H1 (cell line): ENCODE results near the gene TBC1D32. TPM values are rescaled to one million over a fixed set of nuclear protein-coding genes. Genes with fewer than 3 reads are reported as not detected.

ENCODE experiments used
- CTCF ChIA-PET: fragments of 300-600 bp; sonication (Branson Sonifier 250); formaldehyde crosslinking; loops from one replicate; lab custom pipeline; 2021; ENCODE audit not compliant: partially characterized antibody; lab: Charles Lee
- POLR2A ChIA-PET: fragments of 300-600 bp; sonication (Branson Sonifier 250); formaldehyde crosslinking; loops from one replicate; lab custom pipeline; 2021; ENCODE audit warnings: inconsistent platforms; ENCODE audit not compliant: partially characterized antibody; lab: Charles Lee
- DNase-seq, 2 experiments: peaks; one replicate each; pipeline versions ENCODE4 v3.0.0 to v3.0.0-alpha.2; 2010 to 2022; ENCODE audit warnings: low spot score in 2 of 2, low read depth in 1 of 2, mixed read lengths in 1 of 2
- FAIRE-seq: peaks from 2 replicates; lab custom pipeline; 2011; peaks lifted over from hg19 to GRCh38; lab: Jason Lieb, UNC
- H2AFZ ChIP-seq: 2 replicates; pipeline ENCODE4 v1.8.1; 2012; ENCODE audit warnings: low read length, inconsistent platforms
- H2AK5ac ChIP-seq: 2 replicates; pipeline ENCODE4 v1.6.1; 2013; ENCODE audit warnings: low read depth, low read length
- H2BK120ac ChIP-seq: replicated peaks from 2 replicates; pipeline ENCODE3; 2013; ENCODE audit warnings: low read depth, low read length, inconsistent platforms
- H2BK12ac ChIP-seq: 2 replicates; pipeline ENCODE4 v1.6.1; 2013; ENCODE audit warnings: low read depth, low read length
- H2BK15ac ChIP-seq: 2 replicates; pipeline ENCODE4 v1.6.1; 2013; ENCODE audit warnings: low read length
- H2BK20ac ChIP-seq: 2 replicates; pipeline ENCODE4 v1.6.1; 2013; ENCODE audit warnings: low read length
- H2BK5ac ChIP-seq: 2 replicates; pipeline ENCODE4 v1.6.1; 2013; ENCODE audit warnings: low read depth, low read length
- H3K14ac ChIP-seq: 2 replicates; pipeline ENCODE4 v1.6.1; 2013; ENCODE audit warnings: inconsistent platforms; ENCODE audit not compliant: insufficient read length
- H3K18ac ChIP-seq: 2 replicates; pipeline ENCODE4 v1.6.1; 2013; ENCODE audit warnings: low read length; ENCODE audit errors: extremely low read depth
- H3K23ac ChIP-seq: 2 replicates; pipeline ENCODE4 v1.6.1; 2013; ENCODE audit warnings: inconsistent platforms; ENCODE audit not compliant: insufficient read length
- H3K23me2 ChIP-seq: 2 replicates; pipeline ENCODE4 v1.6.1; 2013; ENCODE audit warnings: low read depth, low read length
- H3K27ac ChIP-seq: 2 replicates; pipeline ENCODE4 v1.6.1; 2011; ENCODE audit warnings: low read depth, low read length, inconsistent platforms
- H3K27me3 ChIP-seq, 4 experiments: replicated peaks in 1 of 4; 1 replicate in 1 of 4; 2 replicates in 3 of 4; pipeline versions ENCODE4 v1.6.1 to v1.8.1; 2011 to 2013; ENCODE audit warnings: low read length in 3 of 4, mild to moderate bottlenecking in 3 of 4, inconsistent platforms in 2 of 4, mixed read lengths in 2 of 4, moderate library complexity in 1 of 4; ENCODE audit not compliant: control insufficient read depth in 3 of 4, insufficient read depth in 3 of 4; ENCODE audit errors: extremely low read depth in 1 of 4
- H3K36me3 ChIP-seq, 4 experiments: 2 replicates each; pipeline versions ENCODE4 v1.6.1 to v1.8.1; 2011 to 2013; ENCODE audit warnings: mild to moderate bottlenecking in 4 of 4, low read length in 3 of 4, moderate library complexity in 2 of 4, control low read depth in 1 of 4, inconsistent platforms in 1 of 4; ENCODE audit not compliant: insufficient read depth in 4 of 4, control insufficient read depth in 2 of 4
- H3K4ac ChIP-seq: replicated peaks from 2 replicates; pipeline ENCODE3; 2013; ENCODE audit warnings: low read length, low read depth, mixed read lengths, inconsistent platforms; ENCODE audit not compliant: insufficient read length
- H3K4me1 ChIP-seq, 4 experiments: replicated peaks in 1 of 4; 1 replicate in 1 of 4; 2 replicates in 3 of 4; pipeline versions ENCODE4 v1.6.1 to v1.8.1; 2011 to 2013; ENCODE audit warnings: low read length in 3 of 4, inconsistent platforms in 2 of 4, mixed read lengths in 1 of 4; ENCODE audit not compliant: insufficient read depth in 4 of 4, control insufficient read depth in 3 of 4
- H3K4me2 ChIP-seq, 2 experiments: 2 replicates each; pipeline versions ENCODE4 v1.6.1 to v1.8.1; 2011 to 2013; ENCODE audit warnings: low read depth in 2 of 2, low read length in 2 of 2, control low read depth in 1 of 2, inconsistent platforms in 1 of 2, mild to moderate bottlenecking in 1 of 2; ENCODE audit not compliant: insufficient read depth in 1 of 2
- H3K4me3 ChIP-seq, 4 experiments: fragments of 200-600, 300-600 bp in 1 of 4; sonication (generic), shearing (Covaris generic), sonication (Bioruptor Twin) in 1 of 4; 2 replicates each; pipeline versions ENCODE4 v1.5.1 to v1.8.1; 2011 to 2016; ENCODE audit warnings: low read length in 4 of 4, low read depth in 3 of 4, control low read depth in 2 of 4, inconsistent platforms in 2 of 4, mild to moderate bottlenecking in 2 of 4, mixed read lengths in 1 of 4, moderate library complexity in 1 of 4; ENCODE audit not compliant: insufficient read depth in 2 of 4; ENCODE audit errors: extremely low read depth in 1 of 4
- H3K56ac ChIP-seq: replicated peaks from 2 replicates; pipeline ENCODE3; 2013; ENCODE audit warnings: low read depth, mild to moderate bottlenecking, mixed read lengths, low read length, inconsistent platforms; ENCODE audit not compliant: insufficient read length
- H3K79me1 ChIP-seq: 2 replicates; pipeline ENCODE4 v1.6.1; 2013; ENCODE audit warnings: low read depth, low read length, control low read depth
- H3K79me2 ChIP-seq, 2 experiments: 2 replicates each; pipeline versions ENCODE4 v1.6.1 to v1.8.1; 2012 to 2013; ENCODE audit warnings: low read length in 2 of 2, mild to moderate bottlenecking in 2 of 2, inconsistent platforms in 1 of 2; ENCODE audit not compliant: insufficient read depth in 2 of 2, control insufficient read depth in 1 of 2
- H3K9ac ChIP-seq, 4 experiments: replicated peaks in 1 of 4; 1 replicate in 1 of 4; 2 replicates in 3 of 4; pipeline versions ENCODE4 v1.6.1 to v1.8.1; 2011 to 2013; ENCODE audit warnings: low read depth in 3 of 4, low read length in 3 of 4, control low read depth in 2 of 4, mild to moderate bottlenecking in 2 of 4, moderate library complexity in 2 of 4, inconsistent platforms in 1 of 4; ENCODE audit errors: extremely low read depth in 1 of 4
- H3K9me3 ChIP-seq, 2 experiments: 2 replicates each; pipeline versions ENCODE4 v1.6.1 to v1.8.1; 2012 to 2013; ENCODE audit warnings: mild to moderate bottlenecking in 2 of 2, moderate library complexity in 2 of 2, control low read depth in 1 of 2, inconsistent platforms in 1 of 2, low read depth in 1 of 2, low read length in 1 of 2, mixed read lengths in 1 of 2; ENCODE audit not compliant: insufficient read depth in 2 of 2
- H4K20me1 ChIP-seq, 2 experiments: replicated peaks in 1 of 2; 2 replicates each; pipeline versions ENCODE3 to v1.8.1; 2011 to 2013; ENCODE audit warnings: inconsistent platforms in 2 of 2, low read length in 2 of 2, mild to moderate bottlenecking in 1 of 2; ENCODE audit not compliant: insufficient read depth in 2 of 2, control insufficient read depth in 1 of 2
- H4K5ac ChIP-seq: 2 replicates; pipeline ENCODE4 v1.6.1; 2013; ENCODE audit warnings: low read length, low read depth, mixed read lengths, inconsistent platforms; ENCODE audit not compliant: insufficient read length
- H4K8ac ChIP-seq: 2 replicates; pipeline ENCODE4 v1.8.0; 2013; ENCODE audit warnings: mild to moderate bottlenecking, moderate library complexity, low read length, inconsistent platforms; ENCODE audit not compliant: insufficient read depth; ENCODE audit errors: extremely low read depth
- H4K91ac ChIP-seq: replicated peaks from 2 replicates; pipeline ENCODE3; 2013; ENCODE audit warnings: low read length, mixed read lengths, inconsistent platforms; ENCODE audit not compliant: insufficient read length
- GTF2F1 ChIP-seq: IDR thresholded peaks from 2 replicates; pipeline ENCODE4 v1.6.1; 2012; ENCODE audit warnings: low read depth, low read length, improper control_type of control experiment, borderline replicate concordance
- HDAC6 ChIP-seq: IDR thresholded peaks from one replicate; pipeline ENCODE4 v1.7.1; 2012; ENCODE audit warnings: low read depth, mild to moderate bottlenecking, inconsistent platforms, low read length, moderate library complexity
- KDM5A ChIP-seq: fragments of 200-600 bp; IDR thresholded peaks from 2 replicates; pipeline ENCODE4 v1.7.1; 2012; ENCODE audit warnings: mild to moderate bottlenecking, low read length, inconsistent platforms, mixed read lengths
- POLR2A ChIP-seq, 2 experiments: IDR thresholded peaks; 1 replicate in 1 of 2; 2 replicates in 1 of 2; pipeline ENCODE4 v1.6.1; 2011; ENCODE audit warnings: low read depth in 2 of 2, low read length in 2 of 2, mild to moderate bottlenecking in 2 of 2; ENCODE audit errors: control extremely low read depth in 1 of 2
- RNF2 ChIP-seq: fragments of 200-900, 300-1000 bp; sonication (generic); IDR thresholded peaks from 2 replicates; pipeline ENCODE4 v1.7.1; 2016; ENCODE audit warnings: borderline replicate concordance, low read depth, mild to moderate bottlenecking, antibody characterized with exemption, low read length; ENCODE audit not compliant: poor library complexity, severe bottlenecking; ENCODE audit errors: missing control alignments
- SRF ChIP-seq: IDR thresholded peaks from 2 replicates; pipeline ENCODE4 v1.6.1; 2011; ENCODE audit warnings: mild to moderate bottlenecking, low read depth, low read length, moderate library complexity
- WGBS, 2 experiments: shearing (Covaris generic) in 1 of 2; methylation state at CpG; one replicate each; pipeline versions ENCODE4 v1.1.6 to v1.1.7; 2013 to 2015; ENCODE audit warnings: low lambda C conversion rate in 2 of 2, mixed read lengths in 2 of 2, inconsistent platforms in 1 of 2, low coverage in 1 of 2, missing lambda C conversion rate in 1 of 2; ENCODE audit not compliant: insufficient replicate concordance in 2 of 2, insufficient coverage in 1 of 2, insufficient read length in 1 of 2; ENCODE audit errors: extremely low coverage in 1 of 2, missing lambda C conversion rate in 1 of 2; 5-methylcytosine and 5-hydroxymethylcytosine counted together
- polyA plus RNA-seq, 7 experiments: library from polyadenylated mRNA; depleted of rRNA in 3 of 7; stranded (reverse) in 5 of 7; unstranded in 2 of 7; fragments of >200 nt in 5 of 7; fragments of 200-250 nt in 2 of 7; gene quantifications; 1 replicate in 5 of 7; 2 replicates in 1 of 7; 4 replicates in 1 of 7; pipeline versions ENCODE4 v1.2.1 to v1.2.3, GENCODE V29; 2011 to 2013; ENCODE audit warnings: missing spikeins in 2 of 7, mixed read lengths in 2 of 7
- total RNA-seq: library from RNA; stranded (reverse); fragmentation: NEBNext Ultra II Directional; extraction: Animal tissue kit (Norgen Biotek cat#: 25700); gene quantifications from 2 replicates; pipeline ENCODE4 v1.2.1, GENCODE V29; 2021

Gene TBC1D32
- total and polyA plus RNA-seq, 2 of the 8 experiments (the other 6 are each of a cell fraction or from before 2014, with no cell fraction given): 5.3 to 7.1 TPM

GRCh38 chr6:121175827-121176226 lies 158.5 kb downstream of the TBC1D32 start:
- no peak overlapping the region for H3K27ac ChIP-seq
- H3K56ac ChIP-seq: no peak overlapping the region
- no peak overlapping the region for H2BK20ac ChIP-seq
- no peak overlapping the region for H3K4me3 ChIP-seq
- H3K23ac ChIP-seq: no peak overlapping the region
- no peak overlapping the region for H4K5ac ChIP-seq
- no peaks in the 10 kb centered on the region; the same call in 1 of the 2 replicates for H3K23me2 ChIP-seq
- H3K4me1 ChIP-seq: no peaks in the 10 kb centered on the region
- H3K14ac ChIP-seq: no peak overlapping the region
- H3K27me3 ChIP-seq: no peaks in the 10 kb centered on the region
- no peaks in the 10 kb centered on the region for H3K9me3 ChIP-seq
- no peak overlapping the region for H2BK5ac ChIP-seq
- ChIA-PET CTCF (interaction anchor here (0.9 kb wide), 1 partner anchor 770 kb away, joined by 3 read pairs; no protein-coding TSS in a partner anchor), POLR2A (no interaction called here)
- no peak overlapping the region for H4K91ac ChIP-seq
- no peak overlapping the region for H2BK15ac ChIP-seq
- no peak overlapping the region for H3K4me2 ChIP-seq
- FAIRE-seq: no peak
- no peaks in the 10 kb centered on the region for H3K79me1 ChIP-seq
- no peak overlapping the region for H3K9ac ChIP-seq
- WGBS, 2 experiments: 85% methylated on average over 3 of the region's 3 CpGs; no CpG with 5 or more reads in 1 of the 2 experiments
- no peak overlapping the region for H2AK5ac ChIP-seq
- DNase-seq: no peak
- H4K8ac ChIP-seq: no peak overlapping the region
- no peaks in the 10 kb centered on the region for H4K20me1 ChIP-seq
- no peak for TF ChIP-seq GTF2F1
- no peak for TF ChIP-seq KDM5A
- no peak for TF ChIP-seq HDAC6
- TF ChIP-seq POLR2A (IDR thresholded peaks at IDR 0.05; ENCODE audit: control extremely low read depth in 1 of 2, low read depth in 2 of 2, low read length in 2 of 2): no peak
- no peak for TF ChIP-seq RNF2
- TF ChIP-seq SRF: no peak
- no peak overlapping the region for H2BK12ac ChIP-seq
- no peak overlapping the region for H2AFZ ChIP-seq
- no peaks in the 10 kb centered on the region for H3K36me3 ChIP-seq
- H3K4ac ChIP-seq: no peak overlapping the region
- no peak overlapping the region for H3K18ac ChIP-seq
- no peak overlapping the region for H2BK120ac ChIP-seq
- no peaks in the 10 kb centered on the region for H3K79me2 ChIP-seq
